ENCODE measurements around the gene SLC35E3. TPM values are rescaled to one million over a fixed set of nuclear protein-coding genes. Genes with fewer than 3 reads are reported as not detected.

The SLC35E3 gene
- total RNA-seq (3.6 and 4.1 TPM in 2 replicates), polyA plus RNA-seq (10.8 and 11.1 TPM in 2 replicates), polyA minus RNA-seq (ENCODE audit: low replicate concordance) (6.4 and 19.3 TPM in 2 replicates)
- 7.5 and 8.0 TPM in 2 replicates for polyA plus RNA-seq (2012)

- Histone ChIP-seq H3K27me3 (ENCODE audit: control insufficient read depth, insufficient read depth, low read length) (no peaks in the 10 kb centered on the region), H3K4me2 (ENCODE audit: extremely low read depth, insufficient read depth, low read length) (peak within 1 kb of the TSS; percentile 88), H3K9ac (ENCODE audit: insufficient read depth, low read length) (peak within 1 kb of the TSS; percentile 60), H3K79me2 (ENCODE audit: control insufficient read depth, insufficient read depth, low read length) (peaks cover 9% of the 10 kb centered on the region), H3K27ac (ENCODE audit: insufficient read depth, low read length) (peak within 1 kb of the TSS; percentile 55), H3K4me1 (ENCODE audit: control insufficient read depth, extremely low read depth, insufficient read depth, low read length) (peaks cover 2% of the 10 kb centered on the region), H3K36me3 (ENCODE audit: control insufficient read depth, insufficient read depth, low read length) (no peaks in the 10 kb centered on the region), H4K20me1 (ENCODE audit: control insufficient read depth, extremely low read depth, insufficient read depth, low read length) (no peaks in the 10 kb centered on the region), H2AFZ (ENCODE audit: low read length) (peak within 1 kb of the TSS; percentile 89), H3K4me3 (replicated peaks in 1 of 4; ENCODE audit: control extremely low read depth in 1 of 4, insufficient read depth in 1 of 4, low read depth in 3 of 4, low read length in 4 of 4) (peak within 1 kb of the TSS; percentile 60 to 83 (median 68)), H3K9me3 (ENCODE audit: control insufficient read depth, insufficient read depth, low read depth, low read length) (no peaks in the 10 kb centered on the region)
- TF ChIP-seq CTCF (conservative IDR thresholded peaks at IDR 0.05 in 1 of 2, IDR thresholded peaks at IDR 0.05 in 1 of 2; ENCODE audit: low read depth in 1 of 2, low read length in 2 of 2) = no peak
- TF ChIP-seq EZH2 (IDR thresholded peaks at IDR 0.05; ENCODE audit: low read length, missing control alignments) = no peak
- DNase-seq (ENCODE audit: low read depth in 2 of 2) = peak; percentile 82 to 83
Measured at GRCh38 chr12:68745904-68746571, at the start of gene SLC35E3. TSS of gene SLC35E3 (plus strand) at chr12:68746176. CDS start at chr12:68746378, 202 bp downstream.

GRCh38 chr12:68699486-68699885, 46.5 kb upstream of the SLC35E3 start:
- no peak for DNase-seq (ENCODE audit: low read depth in 2 of 2)
- no peaks in the 10 kb centered on the region for H4K20me1 ChIP-seq (ENCODE audit: control insufficient read depth, extremely low read depth, insufficient read depth, low read length)
- no peaks in the 10 kb centered on the region for H3K9me3 ChIP-seq (ENCODE audit: control insufficient read depth, insufficient read depth, low read depth, low read length)
- no peak overlapping the region for H3K27ac ChIP-seq (ENCODE audit: insufficient read depth, low read length)
- H3K36me3 ChIP-seq (ENCODE audit: control insufficient read depth, insufficient read depth, low read length) = no peaks in the 10 kb centered on the region
- no peaks in the 10 kb centered on the region for H3K27me3 ChIP-seq (ENCODE audit: control insufficient read depth, insufficient read depth, low read length)
- no peak overlapping the region for H3K9ac ChIP-seq (ENCODE audit: insufficient read depth, low read length)
- no peaks in the 10 kb centered on the region for H3K4me1 ChIP-seq (ENCODE audit: control insufficient read depth, extremely low read depth, insufficient read depth, low read length)
- H3K4me3 ChIP-seq (replicated peaks in 1 of 4; ENCODE audit: control extremely low read depth in 1 of 4, insufficient read depth in 1 of 4, low read depth in 3 of 4, low read length in 4 of 4) = no peak overlapping the region
- no peaks in the 10 kb centered on the region for H3K79me2 ChIP-seq (ENCODE audit: control insufficient read depth, insufficient read depth, low read length)
- H3K4me2 ChIP-seq (ENCODE audit: extremely low read depth, insufficient read depth, low read length) = no peak overlapping the region
- H2AFZ ChIP-seq (ENCODE audit: low read length) = no peak overlapping the region
- no peak for TF ChIP-seq EZH2 (IDR thresholded peaks at IDR 0.05; ENCODE audit: low read length, missing control alignments)
- no peak for TF ChIP-seq CTCF (conservative IDR thresholded peaks at IDR 0.05 in 1 of 2, IDR thresholded peaks at IDR 0.05 in 1 of 2; ENCODE audit: low read depth in 1 of 2, low read length in 2 of 2)

- Histone ChIP-seq H3K27me3 (ENCODE audit: control insufficient read depth, insufficient read depth, low read length) (no peaks in the 10 kb centered on the region), H3K4me2 (ENCODE audit: extremely low read depth, insufficient read depth, low read length) (no peak overlapping the region), H3K4me3 (replicated peaks in 1 of 4; ENCODE audit: control extremely low read depth in 1 of 4, insufficient read depth in 1 of 4, low read depth in 3 of 4, low read length in 4 of 4) (no peak overlapping the region), H3K79me2 (ENCODE audit: control insufficient read depth, insufficient read depth, low read length) (no peaks in the 10 kb centered on the region), H3K36me3 (ENCODE audit: control insufficient read depth, insufficient read depth, low read length) (peaks cover 2% of the 10 kb centered on the region), H3K27ac (ENCODE audit: insufficient read depth, low read length) (no peak overlapping the region), H4K20me1 (ENCODE audit: control insufficient read depth, extremely low read depth, insufficient read depth, low read length) (no peaks in the 10 kb centered on the region), H3K9ac (ENCODE audit: insufficient read depth, low read length) (no peak overlapping the region), H2AFZ (ENCODE audit: low read length) (no peak overlapping the region), H3K9me3 (ENCODE audit: control insufficient read depth, insufficient read depth, low read depth, low read length) (no peaks in the 10 kb centered on the region), H3K4me1 (ENCODE audit: control insufficient read depth, extremely low read depth, insufficient read depth, low read length) (no peaks in the 10 kb centered on the region)
- DNase-seq (ENCODE audit: low read depth in 2 of 2) = no peak
- no peak for TF ChIP-seq CTCF (conservative IDR thresholded peaks at IDR 0.05 in 1 of 2, IDR thresholded peaks at IDR 0.05 in 1 of 2; ENCODE audit: low read depth in 1 of 2, low read length in 2 of 2)
- TF ChIP-seq EZH2 (IDR thresholded peaks at IDR 0.05; ENCODE audit: low read length, missing control alignments) = no peak
Measured at GRCh38 chr12:68727776-68728175, 18.2 kb upstream of the SLC35E3 start.

All from fibroblast of lung (primary cell).